Brain pericyte (primary cell): ENCODE measurements around the gene RAC2.
"Not testable (repeated sequence)": the region's sequence is repeated elsewhere in the genome, so short reads cannot be mapped to it uniquely, and the experiment has no call there.

Experiments used
- DNase-seq: peaks from one replicate; pipeline ENCODE4 v3.0.0-alpha.2; 2012; ENCODE audit warnings: low read depth, low spot score

Gene RAC2

DNA sequence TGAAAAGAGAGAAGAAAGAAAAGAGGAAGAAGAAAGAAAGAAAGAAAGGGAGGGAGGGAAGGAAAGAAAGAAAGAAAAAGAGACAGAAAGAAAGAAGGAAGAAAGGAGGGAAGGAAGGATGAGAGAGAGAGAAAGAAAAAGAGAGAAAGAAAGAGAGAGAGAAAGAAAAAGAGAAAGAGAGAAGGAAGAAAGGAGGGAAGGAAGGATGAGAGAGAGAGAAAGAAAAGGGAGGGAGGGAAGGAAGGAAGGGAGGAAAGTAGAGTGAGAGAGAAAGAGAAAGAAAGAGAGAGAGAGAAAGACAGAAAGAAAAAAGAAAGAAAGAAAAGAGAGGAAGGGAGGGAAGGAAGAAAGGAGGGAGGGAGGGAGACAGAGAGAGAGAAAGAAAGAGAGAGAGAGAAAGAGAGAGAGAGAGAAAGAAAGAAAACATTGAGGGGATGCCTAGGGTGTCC is 11.5 kb upstream of the RAC2 start:
- no peak for DNase-seq

DNA sequence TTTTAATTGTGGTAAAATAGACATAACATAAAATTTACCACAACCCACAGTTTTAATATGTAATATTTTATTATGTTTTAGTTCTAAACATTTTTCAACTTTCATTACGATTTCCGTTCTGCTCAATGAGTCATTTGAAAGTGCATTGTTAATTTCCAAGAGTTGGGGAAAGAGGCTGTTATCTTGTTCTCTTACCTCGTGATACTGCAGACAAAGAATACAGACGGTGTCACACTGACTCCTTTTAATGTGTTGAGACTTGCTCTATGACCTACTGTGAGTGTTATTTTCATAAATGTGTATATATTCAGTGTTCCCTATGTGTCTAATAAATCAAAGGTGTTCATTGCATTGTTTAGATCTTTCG is 10.8 kb upstream of the RAC2 start:
- no peak for DNase-seq

DNA sequence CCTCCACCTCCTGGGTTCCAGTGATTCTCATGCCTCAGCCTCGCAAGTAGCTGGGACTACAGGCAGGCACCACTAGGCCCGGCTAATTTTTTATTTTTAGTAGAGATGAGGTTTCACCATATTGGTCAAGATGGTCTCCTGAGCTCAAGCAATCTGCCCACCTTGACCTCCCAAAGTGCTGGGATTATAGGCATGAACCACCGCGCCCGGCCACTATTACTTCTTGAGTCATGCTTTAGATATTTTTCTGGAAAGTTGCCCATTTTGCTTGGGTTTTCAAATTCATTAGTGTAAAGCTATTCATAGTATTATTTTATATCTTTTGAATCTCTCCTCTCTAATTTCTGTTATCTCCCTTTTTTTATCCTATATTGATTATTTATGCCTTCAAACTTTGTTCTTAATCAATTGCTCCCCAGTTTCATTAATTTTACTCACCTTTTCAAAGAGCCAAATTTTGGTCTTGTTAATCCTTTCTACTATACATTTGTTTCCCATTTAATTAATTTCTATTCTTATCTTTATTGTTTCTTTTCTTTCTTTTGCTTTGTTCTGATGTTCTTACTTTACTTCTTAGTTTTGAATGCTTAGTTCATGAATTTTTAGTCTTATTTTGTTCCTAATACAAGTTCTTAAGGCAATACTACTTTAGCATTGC is 10.3 kb upstream of the RAC2 start:
- no peak for DNase-seq

DNA sequence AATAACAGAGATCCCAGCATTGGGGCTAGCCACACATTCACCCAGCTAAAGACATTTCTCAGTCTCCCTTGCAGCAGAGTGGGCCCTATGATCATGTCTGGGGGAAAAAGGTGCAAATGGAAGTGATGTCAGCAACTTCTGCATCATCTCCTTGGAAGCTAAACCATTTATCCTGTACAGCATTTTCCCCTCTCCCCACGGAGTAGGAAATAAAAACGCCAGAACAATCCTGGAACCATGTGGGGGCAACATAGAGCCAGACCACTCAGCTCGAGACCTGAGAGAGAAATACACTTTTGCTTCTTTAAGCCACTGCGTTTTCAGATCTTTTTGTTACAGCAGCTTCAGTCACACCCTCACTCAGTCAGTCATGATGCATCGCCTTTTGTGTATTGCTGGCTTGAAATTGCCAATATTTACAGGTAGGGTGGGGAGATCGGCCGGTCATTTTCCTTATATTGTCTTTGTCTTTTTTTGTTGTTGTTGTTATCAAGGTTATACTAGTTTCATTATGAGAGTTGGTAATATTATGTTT is 9.1 kb upstream of the RAC2 start:
- DNase-seq = no peak

DNA sequence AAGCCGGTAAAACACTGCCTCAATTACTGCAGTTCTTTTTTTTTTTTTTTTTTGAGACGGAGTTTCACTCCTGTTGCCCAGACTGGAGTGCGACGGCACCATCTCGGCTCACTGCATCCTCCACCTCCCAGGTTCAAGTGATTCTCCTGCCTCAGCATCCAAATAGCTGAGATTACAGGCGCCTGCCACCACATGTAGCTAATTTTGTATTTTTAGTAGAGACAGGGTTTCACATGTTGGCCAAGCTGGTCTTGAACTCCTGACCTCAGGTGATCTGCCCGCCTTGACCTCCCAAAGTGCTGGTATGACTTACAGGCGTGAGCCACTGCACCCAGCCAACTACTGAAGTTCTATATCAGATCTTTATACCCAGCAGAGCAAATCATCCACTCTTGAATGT is 7.8 kb upstream of the RAC2 start:
- not testable (repeated sequence) for DNase-seq

DNA sequence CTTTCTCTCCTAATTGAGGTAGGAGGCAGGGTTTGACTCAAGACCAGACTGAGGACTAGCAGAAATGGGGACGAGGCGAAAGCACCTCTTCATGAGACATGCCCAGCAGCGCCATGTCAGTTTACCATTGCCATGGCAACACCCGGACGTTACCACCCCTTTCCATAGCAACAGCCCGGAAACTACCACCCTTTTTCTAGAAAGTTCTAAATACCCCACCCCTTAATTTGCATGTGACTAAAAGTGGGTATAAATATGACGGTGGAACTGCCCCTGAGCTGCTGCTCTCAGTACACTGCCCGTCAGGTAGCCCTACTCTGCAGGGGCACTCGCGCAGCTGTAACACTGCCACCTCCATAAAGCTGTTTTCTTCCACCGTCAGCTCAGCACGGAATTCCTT is 5.9 kb upstream of the RAC2 start:
- no peak for DNase-seq

DNA sequence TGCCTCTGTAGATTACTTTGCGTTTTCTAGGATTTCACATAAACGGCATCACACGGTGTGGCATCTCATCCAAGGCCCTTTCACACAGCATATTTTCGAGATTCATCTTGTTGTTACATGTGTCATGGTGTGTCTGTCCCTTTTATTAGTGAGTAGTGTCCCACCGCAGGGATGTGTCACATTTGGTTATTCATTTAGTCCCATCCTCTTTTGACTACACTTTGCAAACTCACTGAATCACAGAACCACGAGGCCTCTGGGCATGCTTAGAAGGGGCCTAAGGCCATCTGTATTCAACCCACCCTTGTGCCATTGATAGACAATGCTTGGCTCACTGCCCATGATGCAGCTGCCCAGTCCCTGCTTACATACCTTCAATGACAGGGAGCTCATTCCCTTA is 4.2 kb upstream of the RAC2 start:
- DNase-seq = no peak

DNA sequence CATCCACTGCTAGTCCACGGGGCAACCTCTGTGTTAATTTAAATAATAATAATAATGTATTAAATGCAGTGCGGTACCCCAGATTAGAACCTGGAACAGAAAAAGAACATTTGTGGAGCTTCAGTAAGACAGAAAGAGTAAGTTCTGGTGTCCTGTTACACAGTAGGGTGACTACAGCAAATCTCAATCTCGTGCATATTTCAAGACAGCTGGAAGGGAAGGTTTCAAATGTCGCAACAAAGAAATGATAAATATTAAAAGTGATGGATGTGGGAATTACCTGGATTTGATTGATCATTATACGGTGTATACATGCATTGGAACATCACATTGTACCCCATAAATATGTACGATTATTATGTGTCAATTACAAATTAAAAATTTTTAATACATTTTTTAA is 1.7 kb upstream of the RAC2 start:
- no peak for DNase-seq

DNA sequence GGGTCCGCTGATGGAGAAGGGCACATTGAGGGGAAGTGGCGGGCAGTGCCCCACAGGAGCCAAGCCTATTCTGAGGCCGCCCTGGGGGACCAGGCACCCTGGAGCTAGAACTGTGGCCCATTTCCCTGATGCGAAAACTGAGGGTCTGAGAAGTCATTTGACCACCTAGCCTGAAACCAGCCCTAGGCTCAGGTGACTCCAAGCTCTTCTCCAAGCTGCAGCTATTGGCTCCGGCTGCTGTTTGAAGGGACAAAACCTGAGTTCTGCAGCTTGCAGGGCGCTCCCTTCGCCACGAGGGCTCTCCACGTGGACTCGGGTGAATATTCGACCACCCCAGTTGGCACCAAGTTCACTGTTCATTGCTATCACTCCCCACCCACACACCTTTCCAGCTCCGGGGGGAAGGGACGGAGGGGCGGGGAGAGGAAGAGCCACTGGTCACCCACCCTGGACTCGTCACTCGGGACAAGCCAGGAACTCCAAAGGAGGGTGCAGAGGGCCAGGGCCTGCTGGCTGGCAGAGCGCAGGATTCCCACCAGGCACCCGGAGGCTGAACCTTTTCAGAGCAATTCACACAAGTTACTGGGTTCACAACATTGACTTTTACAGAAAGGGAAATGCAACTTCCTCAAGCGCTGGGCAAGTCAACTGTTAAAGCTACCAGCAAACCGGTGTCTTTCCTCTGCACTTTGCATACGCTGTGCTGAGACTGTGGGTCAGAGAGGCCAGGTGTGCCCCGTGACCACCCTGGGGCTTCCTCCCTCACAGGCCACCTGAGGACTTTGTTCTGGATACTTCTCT is 1.1 kb upstream of the RAC2 start:
- DNase-seq = no peak

DNA sequence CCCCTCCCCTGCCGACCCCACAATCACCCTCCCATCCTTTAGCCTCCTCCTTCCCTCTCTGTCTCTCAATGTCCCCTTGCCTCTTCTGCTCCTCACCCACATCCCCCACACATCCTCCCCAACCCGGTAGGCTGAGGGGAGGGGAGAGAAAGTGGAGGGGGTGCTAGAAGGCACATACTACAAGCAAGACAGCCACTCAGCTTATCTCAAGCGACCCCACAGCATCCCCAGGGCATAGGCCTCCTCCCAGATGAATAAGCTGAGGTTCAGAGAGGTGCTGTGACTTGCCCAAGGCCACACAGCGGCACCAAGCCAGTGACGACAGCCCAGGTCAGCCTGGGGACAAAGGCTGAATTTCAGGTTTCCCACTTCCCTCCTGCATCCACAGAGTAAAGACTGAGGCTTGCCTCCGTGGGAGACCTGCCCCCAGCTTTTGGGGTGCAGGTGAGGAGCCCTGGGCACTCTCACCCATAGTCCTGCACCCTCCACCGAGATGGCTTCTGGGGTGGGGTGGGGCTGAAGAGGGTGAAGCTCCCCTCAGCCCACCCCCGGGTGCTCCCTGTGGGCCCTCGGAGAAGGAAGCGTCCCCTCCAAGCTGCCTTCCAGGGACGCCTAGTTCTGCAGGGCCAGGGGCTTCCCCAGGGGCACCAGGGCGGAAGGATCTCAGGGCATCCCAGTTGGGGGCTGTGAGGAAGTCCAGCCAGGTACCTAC is 511 bp downstream of the RAC2 start:
- no peak for DNase-seq

DNA sequence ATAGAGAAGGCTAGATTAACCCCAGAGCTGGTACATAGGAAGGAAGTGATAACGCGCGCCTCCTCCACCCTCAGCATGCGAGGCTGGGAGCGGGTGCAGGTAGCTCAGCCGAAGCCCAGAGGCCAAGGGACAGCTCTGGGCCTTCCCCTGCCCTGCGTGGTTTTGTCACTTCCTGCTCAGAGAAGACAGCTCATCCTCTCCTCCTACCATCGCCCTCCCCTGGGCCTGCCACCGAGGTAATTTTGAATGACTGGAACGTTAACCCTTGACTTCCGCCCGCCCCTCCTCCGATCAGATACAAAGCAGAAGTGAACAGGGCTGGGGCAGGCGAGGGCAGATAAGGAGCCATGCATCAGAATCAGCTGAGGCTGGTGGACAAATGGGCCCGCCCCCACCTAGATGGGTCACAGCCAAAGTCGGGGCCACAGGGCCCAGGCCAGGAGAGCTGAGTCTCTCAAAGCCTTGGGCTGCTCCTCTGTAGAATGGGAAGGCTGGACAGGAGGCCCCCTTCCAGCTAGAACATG is 1.6 kb downstream of the RAC2 start:
- no peak for DNase-seq

DNA sequence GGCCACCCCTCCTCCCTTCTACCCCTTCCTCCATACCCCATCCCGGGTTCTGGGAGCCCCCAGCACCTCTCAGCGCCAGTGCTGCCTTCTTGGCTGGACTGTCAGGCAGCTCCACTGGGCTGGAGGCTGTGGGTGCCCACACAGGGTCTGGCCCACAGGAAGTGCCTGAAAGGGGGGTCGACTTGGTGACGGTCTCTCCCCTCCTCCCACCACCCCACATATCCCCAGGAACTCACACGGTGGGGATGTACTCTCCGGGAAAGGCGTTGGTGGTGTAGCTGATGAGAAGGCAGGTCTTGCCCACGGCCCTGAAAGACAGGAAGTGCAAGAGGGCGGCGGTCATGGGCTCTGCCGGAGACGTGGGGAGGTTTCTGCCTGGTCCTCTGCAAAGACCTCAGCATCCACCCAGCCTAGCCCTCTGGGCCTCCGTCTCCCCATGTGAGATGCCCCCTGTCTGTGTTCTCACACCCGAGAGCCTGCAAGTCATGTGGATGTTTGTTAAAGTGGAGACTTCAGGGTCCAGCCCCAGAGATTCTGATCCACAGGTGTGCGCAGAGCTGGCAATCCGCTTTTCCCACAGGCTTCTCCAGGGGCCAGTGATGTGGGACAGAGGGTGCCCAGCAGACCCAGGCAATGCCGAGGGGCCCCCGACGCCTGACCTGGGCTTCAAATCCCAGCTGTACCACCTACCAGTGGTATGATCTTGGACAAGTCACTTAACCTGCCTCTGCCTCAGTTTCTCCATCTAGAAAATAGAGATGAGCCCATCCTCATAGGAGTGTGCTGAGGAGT is 2.5 kb downstream of the RAC2 start:
- DNase-seq = no peak

DNA sequence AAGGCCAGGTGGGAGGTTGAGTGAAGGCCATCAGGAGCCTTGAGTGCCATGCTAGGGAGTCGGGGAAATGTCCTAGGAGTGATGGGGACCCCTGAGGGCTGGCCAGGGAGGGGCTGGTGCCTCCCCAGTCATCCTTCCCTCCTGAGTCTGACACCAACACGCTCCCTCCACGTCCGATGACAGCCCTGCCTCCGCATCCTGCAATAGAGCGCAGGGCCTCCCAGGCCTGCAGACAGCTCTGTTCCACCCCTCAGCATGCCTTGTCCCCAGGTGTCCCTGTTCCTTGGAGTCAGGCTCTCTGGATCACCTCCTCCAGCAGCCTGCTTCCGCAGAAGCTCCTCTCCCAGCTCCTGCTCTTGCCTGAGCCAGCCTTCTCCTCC is 3.1 kb downstream of the RAC2 start:
- no peak for DNase-seq

DNA sequence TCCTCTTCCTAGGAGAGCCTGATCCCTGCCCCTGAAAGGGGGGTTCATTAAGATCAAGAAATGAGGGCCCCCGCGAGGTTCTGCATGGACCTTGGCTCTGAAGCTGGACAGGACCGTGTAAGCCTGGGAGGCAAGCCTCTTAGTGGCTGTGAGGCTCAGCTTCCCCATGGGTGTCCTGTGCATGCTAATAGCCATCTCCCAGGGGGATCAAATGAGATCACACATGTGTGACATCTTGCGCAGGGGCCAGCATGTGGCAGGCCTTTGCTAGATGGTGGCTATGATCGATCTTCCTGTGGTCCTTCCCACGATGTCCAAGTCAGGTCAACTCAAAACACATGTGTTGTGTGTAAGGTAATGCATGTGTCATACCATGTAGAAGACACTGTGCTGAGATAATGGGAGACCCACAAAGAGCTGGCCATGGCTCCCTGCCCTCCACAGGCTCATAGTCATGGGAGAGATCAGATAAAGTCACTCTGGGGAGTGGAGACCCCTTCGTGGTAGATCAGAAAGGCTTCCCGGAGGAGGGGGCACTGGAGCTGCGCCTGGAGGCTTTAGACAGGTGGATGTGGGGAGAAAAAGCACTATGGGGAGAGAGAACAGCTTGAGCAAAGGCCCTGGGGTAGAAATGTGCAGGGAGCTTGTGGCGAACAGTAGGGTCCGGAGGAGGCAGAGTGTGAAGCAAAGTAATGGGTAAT is 3.7 kb downstream of the RAC2 start:
- no peak for DNase-seq

DNA sequence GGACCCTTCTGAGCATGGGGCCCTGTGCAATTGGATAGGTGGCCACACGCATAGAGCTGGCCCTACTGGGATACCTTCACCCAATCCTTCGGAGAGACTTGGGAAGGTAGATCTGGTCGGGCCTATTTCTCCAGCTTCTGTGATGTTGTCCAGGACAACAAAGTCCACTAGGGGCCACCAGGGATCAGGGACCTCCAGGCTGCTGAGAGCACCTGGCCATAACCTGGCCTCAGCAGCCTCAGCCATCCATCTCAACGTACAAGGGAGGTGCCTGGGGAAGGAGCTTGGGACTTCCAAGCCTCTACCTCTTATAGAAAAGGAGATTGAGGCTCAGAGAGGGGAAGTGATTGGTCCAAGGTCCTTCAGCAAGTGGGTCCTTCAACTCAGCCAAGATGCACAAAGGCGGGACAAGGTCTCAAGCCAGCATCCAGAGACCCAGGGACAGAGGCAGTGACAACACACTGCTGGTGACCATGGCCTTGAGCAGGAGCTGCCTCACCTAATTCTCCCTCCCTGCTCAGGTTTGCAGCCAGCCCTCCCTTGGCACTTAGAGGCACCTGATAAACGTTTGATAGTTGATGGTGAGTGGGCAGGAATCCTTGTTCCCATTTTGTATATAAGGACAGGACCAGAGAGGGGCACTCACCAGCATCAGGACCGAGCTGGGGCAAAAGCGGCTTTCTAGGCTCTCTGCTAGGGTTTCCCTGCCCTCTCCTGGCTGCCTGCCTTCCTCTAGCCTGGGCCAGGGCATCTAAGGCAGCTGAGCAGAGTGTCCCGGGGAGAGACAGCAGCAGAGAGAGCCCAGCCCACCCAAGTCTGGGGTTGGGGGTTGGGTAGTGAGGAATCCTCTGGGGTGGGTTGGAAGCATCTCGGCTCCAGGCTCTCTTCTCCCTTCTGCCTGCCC is 4.5 kb downstream of the RAC2 start:
- DNase-seq = no peak

DNA sequence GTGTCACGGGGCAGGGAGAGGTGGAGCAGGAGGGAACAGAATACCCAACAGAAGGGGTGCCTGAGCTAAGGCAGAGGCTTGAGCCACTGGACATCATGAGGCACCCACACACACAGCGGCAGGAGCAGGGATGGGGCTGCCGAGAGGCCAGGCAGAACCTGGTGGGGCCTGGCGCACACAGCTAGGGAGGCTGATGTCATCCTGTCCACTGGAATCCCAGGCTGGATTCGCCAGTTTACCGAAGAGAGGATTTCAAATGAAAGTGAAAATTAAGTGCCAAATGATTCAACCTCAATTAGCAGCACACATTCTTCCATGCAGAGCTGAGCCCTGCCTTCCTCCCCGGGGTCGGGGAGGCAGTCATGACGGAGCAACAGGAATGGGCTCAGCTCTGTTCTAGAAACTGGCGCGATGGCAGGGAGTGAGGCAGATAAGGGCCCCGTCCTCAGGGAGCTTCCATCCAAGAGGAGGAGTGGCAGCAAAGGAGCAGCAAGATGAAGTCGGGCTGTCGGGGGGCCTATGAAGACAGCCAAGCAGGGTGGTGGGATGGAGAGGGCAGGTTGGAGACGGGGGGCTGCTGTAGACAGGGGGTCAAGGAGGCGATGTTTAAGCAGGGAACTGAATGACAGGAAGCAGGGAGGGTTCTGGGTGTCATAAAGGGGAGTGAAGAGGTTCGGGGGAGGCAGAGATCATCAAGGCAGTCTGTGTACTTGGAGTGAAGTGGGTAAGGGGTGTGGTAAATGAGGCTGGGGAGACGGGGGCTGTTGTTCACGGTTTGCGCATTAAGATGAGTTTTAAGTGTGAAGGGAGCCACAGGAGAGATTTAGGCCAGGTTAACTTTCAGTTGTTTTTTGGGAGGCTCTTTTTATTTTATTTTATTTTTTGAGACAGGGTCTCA is 6.4 kb downstream of the RAC2 start:
- DNase-seq = no peak

DNA sequence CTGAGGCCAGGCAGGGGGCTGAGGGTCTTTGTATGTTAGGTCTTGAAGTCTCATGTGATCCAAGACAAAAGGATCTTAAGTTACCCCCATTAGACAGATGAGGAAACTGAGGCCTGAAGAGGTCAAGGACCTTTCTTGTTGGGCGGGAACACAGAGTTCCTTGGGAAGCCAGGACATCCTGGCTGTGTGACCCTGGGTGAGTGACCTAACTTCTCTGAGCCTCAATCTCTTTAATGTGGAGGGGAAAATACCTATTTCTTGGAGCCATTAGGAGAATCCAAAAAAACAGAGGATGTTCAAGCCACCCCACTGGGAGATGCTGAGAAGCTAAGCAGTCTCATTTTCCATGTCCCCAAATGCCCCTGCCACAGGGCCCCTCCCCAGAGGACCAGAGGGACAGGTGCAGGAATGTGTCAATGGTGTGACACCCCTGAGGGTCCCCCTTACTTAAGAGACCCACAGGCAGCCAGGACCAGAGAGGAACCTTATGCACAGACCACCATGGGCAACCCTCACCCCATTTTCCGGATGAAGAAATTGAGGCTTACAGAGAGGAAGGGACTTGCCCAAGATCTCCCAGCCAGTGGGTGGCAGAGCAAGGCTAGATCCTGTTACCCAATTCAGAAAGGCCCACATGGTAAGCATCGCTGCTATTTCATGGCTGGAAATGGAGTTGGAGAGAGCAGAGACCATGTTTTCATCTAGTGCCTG is 8.0 kb downstream of the RAC2 start:
- DNase-seq = no peak
